ENCODE results near the gene PDXDC1.
"Not testable (repeated sequence)": the region's sequence is repeated elsewhere in the genome, so short reads cannot be mapped to it uniquely, and the experiment has no call there.

The PDXDC1 gene

DNA sequence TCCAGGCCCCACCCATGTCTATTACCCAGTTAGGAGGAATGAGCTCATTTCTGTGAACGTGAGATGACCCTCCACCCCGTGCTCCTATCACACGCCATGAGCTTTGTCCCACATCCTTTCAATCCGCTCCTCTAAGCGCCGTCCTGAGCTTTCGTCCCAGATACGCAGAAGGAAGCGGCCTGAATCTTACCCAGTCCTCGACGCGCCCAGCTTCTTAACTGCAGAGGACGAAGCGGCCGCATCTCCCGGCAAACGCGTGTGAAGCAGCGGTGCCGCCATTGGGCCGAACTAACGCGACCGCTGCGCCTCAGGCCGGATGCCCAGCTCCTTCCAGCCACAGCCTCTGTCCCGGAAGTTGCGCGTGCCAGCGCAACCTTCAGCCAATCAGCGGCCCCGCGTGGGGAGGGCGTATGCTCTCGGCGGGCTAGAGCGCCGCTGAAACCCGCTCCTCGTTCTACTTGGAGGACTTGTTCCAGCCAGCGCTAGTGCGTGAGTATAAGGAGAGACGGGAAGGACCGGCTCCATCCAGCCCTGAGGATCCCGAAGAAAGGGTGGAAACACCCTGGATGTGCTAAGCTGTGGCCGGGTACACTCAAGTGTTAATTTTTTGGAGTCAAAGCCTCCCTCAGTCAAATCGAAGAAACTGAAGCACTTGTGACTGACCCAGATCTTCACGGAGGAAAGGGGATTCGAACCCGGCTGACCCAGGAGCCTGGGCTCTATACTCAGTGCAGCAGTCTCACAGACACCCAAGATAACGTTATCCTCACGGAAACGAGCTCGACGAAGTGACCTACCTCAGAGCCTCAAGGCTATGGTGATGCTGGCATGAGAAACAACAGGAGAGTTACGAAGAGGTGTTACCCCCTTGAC is 119.4 kb downstream of the PDXDC1 start, which contains the start of gene RRN3:
RRN3 (minus strand) TSS at position 318 of the 873 bp plus-strand sequence; CDS start at position 279, 39 bp downstream.
- not testable (repeated sequence) for H2AK5ac ChIP-seq (ENCODE audit: low read length); H3K27ac ChIP-seq (ENCODE audit: low read depth, low read length); H3K79me1 ChIP-seq (ENCODE audit: low read length); H3K4me1 ChIP-seq (ENCODE audit: control insufficient read depth in 1 of 2, insufficient read depth in 2 of 2, low read length in 2 of 2); H3K9me3 ChIP-seq (ENCODE audit: insufficient read depth, low read depth, low read length); H2BK120ac ChIP-seq (ENCODE audit: insufficient read depth, low read length, poor library complexity); H3K27me3 ChIP-seq (ENCODE audit: insufficient read depth, low read length); H3K23ac ChIP-seq (ENCODE audit: low read length); H2BK12ac ChIP-seq (ENCODE audit: low read length); H3K36me3 ChIP-seq (ENCODE audit: control insufficient read depth in 1 of 2, insufficient read depth in 2 of 2, low read length in 2 of 2); H3K79me2 ChIP-seq (ENCODE audit: control insufficient read depth, insufficient read depth, low read length, poor library complexity); H2BK5ac ChIP-seq (ENCODE audit: low read depth, low read length, poor library complexity)
- DNase-seq: peak; percentile 91 to 95
- H3K9ac ChIP-seq (ENCODE audit: low read length): peak within 1 kb of the TSS; percentile 70
- peak within 1 kb of the TSS; percentile 63 for H3K18ac ChIP-seq (ENCODE audit: low read length)
- H4K8ac ChIP-seq (ENCODE audit: low read depth, low read length): peak within 1 kb of the TSS; percentile 96
- H3K4me2 ChIP-seq (ENCODE audit: low read length): peak within 1 kb of the TSS; percentile 65
- peak within 1 kb of the TSS; percentile 53 for H3K14ac ChIP-seq (ENCODE audit: low read length)
- peak within 1 kb of the TSS; percentile 83 for H2AFZ ChIP-seq (ENCODE audit: insufficient read depth, low read length, poor library complexity)
- H3K4ac ChIP-seq (ENCODE audit: low read depth, low read length): peak within 1 kb of the TSS; percentile 46
- H3K4me3 ChIP-seq (ENCODE audit: low read depth, low read length): peak within 1 kb of the TSS; percentile 84
- no CpG with 5 or more reads among the region's 56 CpGs for WGBS (ENCODE audit: extremely low coverage, insufficient coverage, insufficient read length)
- peak within 1 kb of the TSS; percentile 55 for H4K91ac ChIP-seq (ENCODE audit: low read depth, low read length)
- H4K12ac ChIP-seq (ENCODE audit: low read depth, low read length): peak within 1 kb of the TSS; percentile 83

DNA sequence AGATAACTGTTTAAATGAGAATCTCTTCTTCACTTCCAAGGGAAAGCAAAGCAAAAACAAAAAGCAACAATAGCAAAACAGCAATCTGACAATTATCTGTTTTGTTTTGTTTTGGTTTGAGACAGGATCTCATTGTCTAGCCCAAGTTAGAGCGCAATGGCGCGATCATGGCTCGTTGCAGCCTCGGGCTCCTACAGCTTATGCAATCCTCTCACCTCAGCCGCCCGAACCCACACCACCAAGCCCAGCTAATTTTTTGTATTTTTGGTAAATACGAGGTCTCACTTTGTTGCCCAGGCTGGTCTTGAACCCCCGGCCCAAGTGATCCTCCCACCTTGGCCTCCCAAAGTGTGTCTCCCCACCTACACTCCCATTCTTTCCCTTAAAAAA is 121.8 kb downstream of the PDXDC1 start:
- not testable (repeated sequence) for H4K8ac ChIP-seq (ENCODE audit: low read depth, low read length); H3K9me3 ChIP-seq (ENCODE audit: insufficient read depth, low read depth, low read length); H3K4me2 ChIP-seq (ENCODE audit: low read length); H3K36me3 ChIP-seq (ENCODE audit: control insufficient read depth in 1 of 2, insufficient read depth in 2 of 2, low read length in 2 of 2); H3K9ac ChIP-seq (ENCODE audit: low read length); H3K23ac ChIP-seq (ENCODE audit: low read length); H4K91ac ChIP-seq (ENCODE audit: low read depth, low read length); H2BK12ac ChIP-seq (ENCODE audit: low read length); H3K79me2 ChIP-seq (ENCODE audit: control insufficient read depth, insufficient read depth, low read length, poor library complexity); H3K14ac ChIP-seq (ENCODE audit: low read length); H4K12ac ChIP-seq (ENCODE audit: low read depth, low read length); H2BK120ac ChIP-seq (ENCODE audit: insufficient read depth, low read length, poor library complexity); H2BK5ac ChIP-seq (ENCODE audit: low read depth, low read length, poor library complexity); H2AFZ ChIP-seq (ENCODE audit: insufficient read depth, low read length, poor library complexity); H3K79me1 ChIP-seq (ENCODE audit: low read length); H2AK5ac ChIP-seq (ENCODE audit: low read length); H3K4ac ChIP-seq (ENCODE audit: low read depth, low read length); H3K27me3 ChIP-seq (ENCODE audit: insufficient read depth, low read length); H3K18ac ChIP-seq (ENCODE audit: low read length); H3K4me1 ChIP-seq (ENCODE audit: control insufficient read depth in 1 of 2, insufficient read depth in 2 of 2, low read length in 2 of 2); H3K4me3 ChIP-seq (ENCODE audit: low read depth, low read length); H3K27ac ChIP-seq (ENCODE audit: low read depth, low read length)
- no CpG with 5 or more reads among the region's 9 CpGs for WGBS (ENCODE audit: extremely low coverage, insufficient coverage, insufficient read length)
- peak; percentile 26 to 47 for DNase-seq

DNA sequence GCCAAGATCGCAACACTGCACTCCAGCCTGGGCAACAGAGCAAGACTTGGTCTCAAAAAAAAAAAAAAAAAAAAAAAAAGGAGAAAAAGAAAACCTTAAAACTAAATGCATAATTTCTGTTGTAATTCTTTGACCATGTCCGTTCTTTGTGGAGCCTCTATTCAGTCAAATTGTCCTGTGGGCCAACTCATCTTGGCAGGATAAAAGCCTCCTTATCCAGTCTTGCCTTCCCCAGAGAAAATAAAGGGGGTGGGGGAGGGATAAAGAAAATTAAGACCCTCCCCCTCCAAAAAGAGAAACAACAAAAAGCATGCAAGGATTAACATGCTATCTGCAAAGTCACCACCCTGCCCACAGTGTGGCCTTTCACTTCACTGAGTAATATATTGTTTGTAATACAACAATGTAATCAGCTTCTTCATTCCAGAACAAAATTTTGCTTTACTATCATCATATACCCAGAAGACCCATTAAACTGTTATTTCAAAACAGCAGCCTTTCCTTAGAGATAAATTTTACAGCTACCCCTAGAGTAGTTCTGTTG is 124.6 kb downstream of the PDXDC1 start:
- H3K23ac ChIP-seq (ENCODE audit: low read length); H4K8ac ChIP-seq (ENCODE audit: low read depth, low read length); H3K4me1 ChIP-seq (ENCODE audit: control insufficient read depth in 1 of 2, insufficient read depth in 2 of 2, low read length in 2 of 2); H3K27me3 ChIP-seq (ENCODE audit: insufficient read depth, low read length); H2AFZ ChIP-seq (ENCODE audit: insufficient read depth, low read length, poor library complexity); H3K36me3 ChIP-seq (ENCODE audit: control insufficient read depth in 1 of 2, insufficient read depth in 2 of 2, low read length in 2 of 2); H2BK5ac ChIP-seq (ENCODE audit: low read depth, low read length, poor library complexity); H2AK5ac ChIP-seq (ENCODE audit: low read length); H3K79me2 ChIP-seq (ENCODE audit: control insufficient read depth, insufficient read depth, low read length, poor library complexity); H2BK12ac ChIP-seq (ENCODE audit: low read length); H3K4ac ChIP-seq (ENCODE audit: low read depth, low read length); H3K9ac ChIP-seq (ENCODE audit: low read length); H3K9me3 ChIP-seq (ENCODE audit: insufficient read depth, low read depth, low read length); DNase-seq; H3K18ac ChIP-seq (ENCODE audit: low read length); H3K79me1 ChIP-seq (ENCODE audit: low read length); H3K14ac ChIP-seq (ENCODE audit: low read length); H3K4me2 ChIP-seq (ENCODE audit: low read length); H4K91ac ChIP-seq (ENCODE audit: low read depth, low read length); H4K12ac ChIP-seq (ENCODE audit: low read depth, low read length); H2BK120ac ChIP-seq (ENCODE audit: insufficient read depth, low read length, poor library complexity); H3K27ac ChIP-seq (ENCODE audit: low read depth, low read length); H3K4me3 ChIP-seq (ENCODE audit: low read depth, low read length): not testable (repeated sequence)
- WGBS (ENCODE audit: extremely low coverage, insufficient coverage, insufficient read length): no CpG with 5 or more reads among the region's 2 CpGs

DNA sequence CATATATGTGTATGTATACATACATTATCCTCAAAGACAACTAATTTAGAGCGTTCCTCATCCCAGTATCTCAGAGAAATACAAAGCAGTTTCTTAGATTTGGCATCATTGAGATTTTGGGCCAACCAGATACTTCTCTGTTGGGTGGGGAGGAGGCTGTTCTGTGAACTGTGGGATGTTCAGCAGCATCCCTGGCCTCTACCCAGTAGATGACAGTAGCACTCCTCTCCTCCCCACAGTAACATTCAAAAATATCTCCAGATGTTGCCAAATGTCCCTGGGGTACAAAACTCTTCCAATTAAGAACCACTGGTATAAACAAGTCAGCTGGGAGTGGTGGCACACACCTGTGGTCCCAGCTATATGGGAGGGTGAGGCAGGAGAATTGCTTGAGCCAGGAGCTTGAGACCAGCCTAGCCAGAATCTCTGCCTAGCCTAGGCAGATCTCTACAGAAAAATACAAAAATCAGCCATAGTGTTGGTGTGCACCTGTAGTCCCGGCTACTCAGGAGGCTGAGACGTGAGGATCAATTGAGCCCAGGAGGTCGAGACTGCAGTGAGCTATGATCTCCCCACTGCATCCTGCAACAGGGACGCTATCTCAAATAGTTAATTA is 125.7 kb downstream of the PDXDC1 start:
- H3K9me3 ChIP-seq (ENCODE audit: insufficient read depth, low read depth, low read length); H3K4me3 ChIP-seq (ENCODE audit: low read depth, low read length); H3K23ac ChIP-seq (ENCODE audit: low read length); H3K4ac ChIP-seq (ENCODE audit: low read depth, low read length); H2BK5ac ChIP-seq (ENCODE audit: low read depth, low read length, poor library complexity); H3K4me2 ChIP-seq (ENCODE audit: low read length); H3K9ac ChIP-seq (ENCODE audit: low read length); H4K12ac ChIP-seq (ENCODE audit: low read depth, low read length); H3K79me2 ChIP-seq (ENCODE audit: control insufficient read depth, insufficient read depth, low read length, poor library complexity); H2BK120ac ChIP-seq (ENCODE audit: insufficient read depth, low read length, poor library complexity); H3K79me1 ChIP-seq (ENCODE audit: low read length); H3K27me3 ChIP-seq (ENCODE audit: insufficient read depth, low read length); H3K18ac ChIP-seq (ENCODE audit: low read length); H4K8ac ChIP-seq (ENCODE audit: low read depth, low read length); H2AFZ ChIP-seq (ENCODE audit: insufficient read depth, low read length, poor library complexity); DNase-seq; H2BK12ac ChIP-seq (ENCODE audit: low read length); H3K14ac ChIP-seq (ENCODE audit: low read length); H3K36me3 ChIP-seq (ENCODE audit: control insufficient read depth in 1 of 2, insufficient read depth in 2 of 2, low read length in 2 of 2); H2AK5ac ChIP-seq (ENCODE audit: low read length); H3K4me1 ChIP-seq (ENCODE audit: control insufficient read depth in 1 of 2, insufficient read depth in 2 of 2, low read length in 2 of 2); H3K27ac ChIP-seq (ENCODE audit: low read depth, low read length); H4K91ac ChIP-seq (ENCODE audit: low read depth, low read length): not testable (repeated sequence)
- no CpG with 5 or more reads among the region's 5 CpGs for WGBS (ENCODE audit: extremely low coverage, insufficient coverage, insufficient read length)
